GM12872 (cell line): ENCODE results near the gene CDH20.

Experiments used
- TF ChIP-seq, protein P1 (sequence below): IDR thresholded peaks from 3 replicates; pipeline ENCODE4 v1.5.1; 2011; ENCODE audit warnings: low read depth, mild to moderate bottlenecking, low read length, moderate library complexity; ENCODE audit not compliant: insufficient read depth

CDH20 gene

DNA sequence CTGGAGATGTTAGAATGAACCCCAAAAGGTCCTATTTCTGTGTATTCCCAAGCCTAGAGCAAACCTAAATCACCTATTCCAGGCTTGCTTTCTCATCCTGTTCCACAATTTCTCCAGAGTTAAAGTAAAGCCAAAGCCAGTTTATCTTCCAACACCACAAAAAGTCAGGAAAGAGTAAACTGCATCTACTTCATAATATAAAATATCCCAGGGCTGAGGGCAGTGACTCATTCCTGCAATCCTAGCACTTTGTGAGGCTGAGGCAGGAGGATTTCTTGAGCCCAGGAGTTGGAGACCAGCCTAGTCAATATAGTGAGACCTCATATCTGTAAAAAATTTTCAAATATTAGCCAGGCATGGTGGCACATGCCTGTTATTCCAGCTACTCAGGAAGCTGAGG is 241.4 kb downstream of the CDH20 start:
- TF ChIP-seq, protein P1, sequence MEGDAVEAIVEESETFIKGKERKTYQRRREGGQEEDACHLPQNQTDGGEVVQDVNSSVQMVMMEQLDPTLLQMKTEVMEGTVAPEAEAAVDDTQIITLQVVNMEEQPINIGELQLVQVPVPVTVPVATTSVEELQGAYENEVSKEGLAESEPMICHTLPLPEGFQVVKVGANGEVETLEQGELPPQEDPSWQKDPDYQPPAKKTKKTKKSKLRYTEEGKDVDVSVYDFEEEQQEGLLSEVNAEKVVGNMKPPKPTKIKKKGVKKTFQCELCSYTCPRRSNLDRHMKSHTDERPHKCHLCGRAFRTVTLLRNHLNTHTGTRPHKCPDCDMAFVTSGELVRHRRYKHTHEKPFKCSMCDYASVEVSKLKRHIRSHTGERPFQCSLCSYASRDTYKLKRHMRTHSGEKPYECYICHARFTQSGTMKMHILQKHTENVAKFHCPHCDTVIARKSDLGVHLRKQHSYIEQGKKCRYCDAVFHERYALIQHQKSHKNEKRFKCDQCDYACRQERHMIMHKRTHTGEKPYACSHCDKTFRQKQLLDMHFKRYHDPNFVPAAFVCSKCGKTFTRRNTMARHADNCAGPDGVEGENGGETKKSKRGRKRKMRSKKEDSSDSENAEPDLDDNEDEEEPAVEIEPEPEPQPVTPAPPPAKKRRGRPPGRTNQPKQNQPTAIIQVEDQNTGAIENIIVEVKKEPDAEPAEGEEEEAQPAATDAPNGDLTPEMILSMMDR: no peak

DNA sequence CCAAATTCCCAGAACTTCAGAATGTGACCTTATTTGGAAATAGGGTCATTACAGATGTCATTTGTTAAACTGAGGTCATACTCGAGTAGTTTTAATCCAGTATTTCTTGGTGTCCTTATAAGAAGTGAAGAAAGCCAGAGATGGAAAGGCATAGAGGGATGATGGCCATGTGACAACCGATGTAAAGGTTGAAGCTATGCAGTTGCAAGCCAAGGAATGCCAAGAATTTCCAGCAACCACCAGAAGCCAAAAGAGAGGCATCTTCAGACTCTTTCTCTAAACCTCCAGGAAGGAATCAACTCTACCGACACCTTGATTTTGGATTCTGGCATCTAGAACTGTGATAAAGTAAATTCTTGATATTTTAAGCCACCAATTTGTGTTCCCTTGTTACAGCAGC is 242.2 kb downstream of the CDH20 start:
- TF ChIP-seq, protein P1: no peak

DNA sequence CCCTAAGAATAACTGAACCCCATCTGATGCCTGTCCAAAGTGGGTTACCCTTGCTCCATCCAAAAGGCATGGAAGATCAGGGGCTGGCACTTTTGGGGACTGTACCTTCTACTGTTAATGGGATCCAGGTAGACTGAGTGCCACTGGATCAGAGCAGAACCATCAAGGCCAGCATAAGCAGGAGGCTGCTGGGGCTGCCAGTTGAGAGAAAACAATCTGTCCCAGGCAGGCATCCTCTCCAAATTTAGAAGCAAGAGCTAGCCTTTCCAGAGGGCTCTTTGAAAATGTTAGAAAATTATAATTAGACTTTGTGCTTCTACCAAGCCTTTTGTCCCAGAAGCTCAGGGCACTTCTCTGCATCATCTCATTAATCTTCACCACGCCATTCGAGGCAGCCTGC is 245.6 kb downstream of the CDH20 start:
- TF ChIP-seq, protein P1: no peak

DNA sequence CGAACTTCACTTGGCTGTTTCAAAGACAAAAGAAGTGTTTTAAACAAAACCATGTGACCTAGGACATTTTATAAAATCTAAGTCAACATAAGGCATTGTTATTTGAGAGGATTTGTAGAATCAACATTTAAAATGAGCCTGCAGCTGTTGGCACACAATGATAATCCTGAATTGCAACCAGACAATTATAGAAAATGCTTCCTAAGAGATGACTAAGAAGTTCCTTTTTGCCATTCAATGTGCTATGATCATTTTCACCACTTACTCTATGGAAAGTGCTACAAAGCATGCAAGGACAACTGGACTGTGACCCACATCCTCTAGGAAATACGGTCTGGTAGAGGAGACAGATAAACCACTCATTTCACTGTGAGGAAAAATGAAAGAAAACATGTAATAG is 246.4 kb downstream of the CDH20 start:
- TF ChIP-seq, protein P1: no peak

DNA sequence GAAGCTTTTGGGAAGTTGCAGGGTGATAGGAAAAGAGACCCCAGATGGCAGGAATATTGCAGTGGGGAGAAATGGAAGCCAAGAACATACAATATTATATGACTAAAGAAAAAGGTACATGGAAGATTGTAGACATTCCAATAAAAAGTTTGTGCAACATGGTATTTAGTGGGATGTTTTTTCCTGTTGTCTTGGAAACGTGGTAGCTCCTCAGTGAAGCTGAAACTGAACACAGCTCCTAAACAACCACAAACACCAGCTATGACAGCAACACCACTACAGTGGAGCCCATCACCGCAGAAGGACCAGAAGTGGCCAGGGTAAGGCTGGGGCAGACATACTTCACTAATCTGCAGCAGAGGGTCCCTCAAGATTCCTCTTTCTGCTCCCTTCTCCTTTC is 246.8 kb downstream of the CDH20 start:
- TF ChIP-seq, protein P1: no peak

DNA sequence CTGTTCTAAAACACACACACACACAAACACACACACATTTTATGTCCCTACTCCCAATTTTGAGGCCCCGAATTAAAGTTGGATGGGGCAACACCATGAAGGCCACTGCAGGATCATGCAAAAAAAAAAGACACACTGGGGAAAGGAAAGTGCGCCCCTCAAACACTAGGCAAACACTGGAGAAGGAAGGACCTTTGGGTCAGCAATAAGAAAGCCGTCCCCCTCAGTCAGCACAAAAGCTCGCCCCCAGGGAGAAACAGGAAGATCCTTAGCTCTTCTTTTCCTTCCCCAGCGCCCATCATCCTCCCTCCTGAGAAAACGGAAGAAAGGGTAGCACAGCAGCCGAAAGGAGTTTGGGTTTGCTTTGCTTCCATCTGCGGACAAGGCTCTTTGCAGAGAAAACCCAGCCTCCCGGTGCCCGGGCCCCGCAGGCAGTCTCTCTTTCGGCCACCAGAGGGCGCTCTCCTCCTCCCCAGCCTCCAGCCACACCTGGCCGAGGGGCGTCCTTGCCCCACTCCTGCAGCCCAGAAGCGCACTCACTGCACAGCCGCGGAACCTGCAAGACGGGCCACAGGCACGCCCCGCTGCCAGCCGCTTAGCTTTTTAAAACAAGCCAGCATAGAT is 248.5 kb downstream of the CDH20 start:
- TF ChIP-seq, protein P1: peak; percentile 94

DNA sequence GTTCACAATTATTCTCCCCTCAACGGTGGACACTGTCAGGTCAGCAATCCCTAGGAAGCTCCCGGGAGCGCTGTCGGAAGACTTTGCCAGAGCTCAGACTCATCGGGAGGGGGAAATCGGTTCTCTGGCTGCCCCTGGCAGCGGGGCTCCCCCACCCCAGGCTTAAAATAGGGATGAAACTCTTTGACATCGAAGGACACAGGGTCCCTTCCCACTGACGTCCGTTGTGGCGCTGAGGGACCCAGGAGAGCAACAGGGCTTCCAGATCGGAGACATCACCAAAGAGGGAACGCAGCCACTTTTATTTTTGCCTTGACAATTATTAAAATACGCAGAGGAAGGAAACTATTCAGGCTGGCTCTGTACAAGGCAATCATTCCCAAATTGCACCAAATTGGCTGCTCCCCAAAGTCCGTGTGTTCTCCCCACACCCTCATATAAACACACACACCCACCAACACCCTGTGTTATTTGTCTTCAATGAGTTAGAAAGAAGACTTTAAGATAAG is 249.0 kb downstream of the CDH20 start:
- TF ChIP-seq, protein P1: no peak
